GM15510 (cell line): ENCODE measurements around the gene UBL4A.

ENCODE experiments used
- POLR2A ChIP-seq: IDR thresholded peaks from 3 replicates; pipeline ENCODE4 v1.6.1; 2011; ENCODE audit warnings: borderline replicate concordance; ENCODE audit not compliant: insufficient read length; ENCODE audit errors: extremely low read depth

Gene UBL4A

GRCh38 chrX:154487518-154488290, 1.3 kb upstream of the UBL4A start:
- no peak for TF ChIP-seq POLR2A

GRCh38 chrX:154486052-154486395, 391 bp downstream of the UBL4A start:
- no peak for TF ChIP-seq POLR2A

DNA sequence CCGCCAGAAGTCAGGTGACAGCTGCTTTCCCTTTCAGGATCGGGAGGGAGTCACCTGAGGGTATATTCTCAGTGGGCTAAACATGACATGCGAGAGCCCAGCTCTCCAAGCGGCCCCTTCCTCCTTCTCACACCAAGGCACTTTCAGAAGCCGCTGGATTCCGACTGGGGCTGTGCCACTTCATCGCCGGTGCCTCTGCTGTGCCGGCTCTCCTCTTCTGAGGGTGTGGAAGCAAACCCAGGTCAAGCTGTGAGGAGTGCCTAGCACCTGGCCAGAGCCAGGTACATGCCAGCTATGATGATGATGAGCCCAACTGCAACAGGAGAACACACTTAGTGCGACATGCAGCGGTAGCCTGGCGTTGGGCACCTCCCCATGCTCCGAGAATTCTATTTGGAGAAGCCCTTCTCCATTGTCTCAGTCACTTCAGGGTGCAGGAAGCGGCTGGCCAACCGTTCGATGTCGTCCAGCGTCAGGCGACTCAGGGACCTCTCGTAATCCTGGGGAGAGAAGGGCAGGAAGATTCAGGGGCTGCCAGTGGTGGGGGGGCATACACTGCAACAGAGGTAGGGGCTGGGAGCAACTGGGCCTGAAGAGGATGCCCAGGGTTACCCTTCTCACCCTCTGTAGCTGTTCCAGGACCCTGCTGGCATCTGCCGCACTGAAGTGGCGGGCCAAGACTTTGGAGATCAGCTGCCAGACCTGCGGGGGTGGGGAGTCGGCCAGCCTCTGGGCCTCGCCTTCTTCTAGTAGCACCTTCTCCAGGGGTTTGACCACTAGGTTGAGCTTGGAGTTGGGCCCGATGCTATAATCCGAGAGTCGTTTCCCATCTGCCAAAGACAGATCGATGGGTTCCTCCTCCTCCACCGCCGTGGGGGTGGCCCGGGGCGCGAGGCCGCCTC, 1.0 kb downstream of the UBL4A start:
- TF ChIP-seq POLR2A: no peak

GRCh38 chrX:154484255-154485149, 1.9 kb downstream of the UBL4A start:
- TF ChIP-seq POLR2A: no peak

- no peak for TF ChIP-seq POLR2A
These were observed 3.1 kb downstream of the UBL4A start for GRCh38 chrX:154483325-154483724.

GRCh38 chrX:154482786-154483185, 3.6 kb downstream of the UBL4A start:
- TF ChIP-seq POLR2A: no peak

DNA sequence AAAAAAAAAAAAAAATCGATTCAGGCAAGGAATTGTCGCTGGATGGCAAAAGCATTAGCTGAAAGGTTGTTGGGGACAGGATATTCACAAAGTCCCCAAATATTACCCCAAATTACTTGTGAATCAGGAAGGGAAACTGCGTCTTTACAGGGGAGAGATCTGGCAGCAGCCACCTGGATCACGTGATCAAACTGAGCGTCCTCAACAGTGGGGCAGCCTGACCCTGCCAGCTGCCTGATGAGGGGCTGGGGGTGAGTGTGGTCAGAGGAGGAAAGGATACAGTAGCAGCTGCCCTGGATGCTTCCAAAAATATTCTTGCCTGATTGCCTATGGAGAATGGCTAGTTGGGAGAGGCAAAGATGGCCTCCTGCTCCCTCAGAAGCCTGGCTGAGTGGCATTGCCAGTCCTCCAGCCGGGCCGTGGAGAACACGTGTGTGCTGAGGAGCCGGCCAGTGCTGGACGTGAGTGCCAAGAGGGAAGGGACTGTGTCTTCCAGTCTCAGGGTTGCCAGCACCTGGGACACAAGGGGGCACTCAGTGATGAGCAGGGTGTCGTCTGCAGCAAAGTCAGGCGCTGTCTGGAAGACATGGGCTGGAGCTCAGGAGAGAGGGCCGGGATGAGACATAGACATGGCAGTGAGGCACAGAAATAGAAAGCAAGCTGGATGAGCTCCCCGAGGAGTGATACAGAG, 4.4 kb downstream of the UBL4A start:
- no peak for TF ChIP-seq POLR2A

DNA sequence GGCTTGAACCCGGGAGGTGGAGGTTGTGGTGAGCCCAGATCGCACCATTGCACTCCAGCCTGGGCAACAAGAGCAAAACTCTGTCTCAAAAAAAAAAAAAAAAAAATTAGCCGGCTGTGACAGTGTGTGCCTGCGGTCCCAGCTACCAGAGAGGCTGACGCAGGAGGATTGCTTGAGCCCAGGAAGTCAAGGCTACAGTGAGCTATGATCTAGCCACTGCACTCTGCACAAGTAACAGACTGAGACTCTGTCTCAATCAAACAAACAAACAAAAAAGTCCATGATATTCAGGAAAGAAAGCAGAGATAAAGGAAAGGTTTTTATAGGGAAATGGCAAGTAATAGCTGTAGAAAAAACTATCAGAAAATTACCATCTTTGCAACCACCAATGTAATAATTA, 5.2 kb downstream of the UBL4A start:
- no peak for TF ChIP-seq POLR2A

- peak; percentile 74 for TF ChIP-seq POLR2A
These were observed 7.4 kb downstream of the UBL4A start, which contains the start of gene LAGE3 for GRCh38 chrX:154478728-154479622. Gene LAGE3, minus strand, starts transcription at chrX:154479281. Its CDS starts 366 bp downstream, at chrX:154478915.

GRCh38 chrX:154477891-154478477, 8.4 kb downstream of the UBL4A start:
- TF ChIP-seq POLR2A: no peak

GRCh38 chrX:154476821-154477220, 9.6 kb downstream of the UBL4A start:
- no peak for TF ChIP-seq POLR2A

- TF ChIP-seq POLR2A: no peak
These were observed 12.7 kb downstream of the UBL4A start for GRCh38 chrX:154473683-154474082.
